ENCODE measurements around the gene GPANK1. TPM values are rescaled to one million over a fixed set of nuclear protein-coding genes. Genes with fewer than 3 reads are reported as not detected.

The GPANK1 gene
- total and polyA plus RNA-seq, 10 of the 15 experiments (the other 5 are each of a cell fraction or from before 2014, with no cell fraction given): 11.7 to 36.3 (median 17.5) TPM

GRCh38 chr6:31651602-31652191 is 13.1 kb downstream of the GPANK1 start:
- FAIRE-seq (no peak), DNase-seq (ENCODE audit: low read depth, low spot score) (no peak), ATAC-seq (peak; percentile 74)
- H3K9ac ChIP-seq (ENCODE audit: control insufficient read depth, insufficient read depth, low read length): peak overlapping the region; percentile 91
- no peaks in the 10 kb centered on the region for H3K9me3 ChIP-seq (replicated peaks; ENCODE audit: control insufficient read depth, insufficient read depth, low read length)
- H3K4me2 ChIP-seq (ENCODE audit: control insufficient read depth, insufficient read depth): peak overlapping the region; percentile 96
- intact Hi-C loops (cut with micrococcal nuclease; ENCODE audit: unreplicated experiment): loop anchor here (1.0 to 2.0 kb wide), 3 partner anchors 31 to 155 kb away; partner anchors contain the start of genes ATP6V1G2, NFKBIL1 and PRRC2A
- H3K27ac ChIP-seq (ENCODE audit: control insufficient read depth, insufficient read depth): peak overlapping the region; percentile 99
- 0% methylated on average over 29 of the region's 29 CpGs for WGBS (ENCODE audit: insufficient coverage, insufficient replicate concordance, low lambda C conversion rate, missing lambda C conversion rate)
- peak overlapping the region; percentile 91 for H3K4me3 ChIP-seq
- H3K4me1 ChIP-seq (ENCODE audit: control insufficient read depth, insufficient read depth, low read length): peaks cover 4% of the 10 kb centered on the region; the same call in 1 of the 2 replicates
- H3K27me3 ChIP-seq (replicated peaks in 1 of 2; ENCODE audit: control insufficient read depth in 2 of 2, insufficient read depth in 2 of 2, low read length in 1 of 2): no peaks in the 10 kb centered on the region
- H2AFZ ChIP-seq (ENCODE audit: control insufficient read depth, low read depth, low read length): peak overlapping the region; percentile 87
- ChIA-PET CTCF (interaction anchor here (0.7 to 3.6 kb wide), 10 partner anchors 9 to 272 kb away, joined by 3 to 19 read pairs (median 3); partner anchors contain the start of genes ATP6V1G2, C6orf47 and GPANK1), SMC1A (ENCODE audit: uncharacterized antibody, unreplicated experiment) (interaction anchor here (0.7 to 5.0 kb wide), 15 partner anchors 8 to 181 kb away, joined by 3 to 31 read pairs (median 4); partner anchors contain the start of genes C6orf47 and GPANK1), POLR2A (interaction anchor here (0.5 to 6.3 kb wide), 17 partner anchors 11 to 308 kb away, joined by 3 to 107 read pairs (median 5); partner anchors contain the start of genes C6orf47, CSNK2B, DDX39B and GPANK1), RAD21 (ENCODE audit: unreplicated experiment) (interaction anchor here (0.7 to 2.5 kb wide), 7 partner anchors 9 to 118 kb away, joined by 3 to 11 read pairs (median 6); partner anchors contain the start of genes C6orf47, GPANK1 and NCR3)
- in situ Hi-C loops (cut with MboI): no loop called here
- TSS peak; percentile 66 for BruUV-seq (replicated peaks)
- H3K79me2 ChIP-seq (ENCODE audit: control insufficient read depth, insufficient read depth, low read length): peaks cover 40% of the 10 kb centered on the region
- no peaks in the 10 kb centered on the region; the same call in 1 of the 2 replicates for H4K20me1 ChIP-seq (ENCODE audit: control insufficient read depth, insufficient read depth)
- H3K36me3 ChIP-seq (ENCODE audit: control insufficient read depth in 2 of 2, insufficient read depth in 2 of 2, low read length in 1 of 2): peaks cover 15 to 20% of the 10 kb centered on the region in 2 experiments
- TF ChIP-seq FOXK2 (IDR thresholded peaks at IDR 0.05): no peak
- TF ChIP-seq PKNOX1 (IDR thresholded peaks at IDR 0.05): peak; percentile 95
- 0 out of 4 replicates have a peak, but pooled peaks of 1 of the 2 experiments have one; percentile 34 for TF ChIP-seq EP300 (IDR thresholded peaks at IDR 0.05; ENCODE audit: borderline replicate concordance in 1 of 2, control insufficient read depth in 1 of 2, low read depth in 2 of 2, low read length in 2 of 2)
- TF ChIP-seq MXI1 (IDR thresholded peaks at IDR 0.05; ENCODE audit: low read depth, low read length): peak; percentile 36; the same call in 1 of the 2 replicates
- TF ChIP-seq, protein P1, sequence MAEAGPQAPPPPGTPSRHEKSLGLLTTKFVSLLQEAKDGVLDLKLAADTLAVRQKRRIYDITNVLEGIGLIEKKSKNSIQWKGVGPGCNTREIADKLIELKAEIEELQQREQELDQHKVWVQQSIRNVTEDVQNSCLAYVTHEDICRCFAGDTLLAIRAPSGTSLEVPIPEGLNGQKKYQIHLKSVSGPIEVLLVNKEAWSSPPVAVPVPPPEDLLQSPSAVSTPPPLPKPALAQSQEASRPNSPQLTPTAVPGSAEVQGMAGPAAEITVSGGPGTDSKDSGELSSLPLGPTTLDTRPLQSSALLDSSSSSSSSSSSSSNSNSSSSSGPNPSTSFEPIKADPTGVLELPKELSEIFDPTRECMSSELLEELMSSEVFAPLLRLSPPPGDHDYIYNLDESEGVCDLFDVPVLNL (IDR thresholded peaks at IDR 0.05; ENCODE audit: low read depth, low read length): 0 out of 2 replicates have a peak, but pooled peaks have one; percentile 33
- TF ChIP-seq SPI1 (IDR thresholded peaks at IDR 0.05; ENCODE audit: borderline replicate concordance, insufficient read depth, low read depth, low read length): no peak
- peak; percentile 29; the same call in 1 of the 2 replicates for TF ChIP-seq YY1 (IDR thresholded peaks at IDR 0.05; ENCODE audit: low read depth, low read length)
- TF ChIP-seq TCF7 (IDR thresholded peaks at IDR 0.05; ENCODE audit: borderline replicate concordance): no peak
- TF ChIP-seq SP1 (IDR thresholded peaks at IDR 0.05; ENCODE audit: low read depth, low read length): no peak
- TF ChIP-seq, protein P2, sequence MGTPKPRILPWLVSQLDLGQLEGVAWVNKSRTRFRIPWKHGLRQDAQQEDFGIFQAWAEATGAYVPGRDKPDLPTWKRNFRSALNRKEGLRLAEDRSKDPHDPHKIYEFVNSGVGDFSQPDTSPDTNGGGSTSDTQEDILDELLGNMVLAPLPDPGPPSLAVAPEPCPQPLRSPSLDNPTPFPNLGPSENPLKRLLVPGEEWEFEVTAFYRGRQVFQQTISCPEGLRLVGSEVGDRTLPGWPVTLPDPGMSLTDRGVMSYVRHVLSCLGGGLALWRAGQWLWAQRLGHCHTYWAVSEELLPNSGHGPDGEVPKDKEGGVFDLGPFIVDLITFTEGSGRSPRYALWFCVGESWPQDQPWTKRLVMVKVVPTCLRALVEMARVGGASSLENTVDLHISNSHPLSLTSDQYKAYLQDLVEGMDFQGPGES (IDR thresholded peaks at IDR 0.05): no peak
- TF ChIP-seq TAF1 (IDR thresholded peaks at IDR 0.05; ENCODE audit: borderline replicate concordance, low read depth, low read length): 0 out of 2 replicates have a peak, but pooled peaks have one; percentile 39
- TF ChIP-seq MYB (IDR thresholded peaks at IDR 0.05; ENCODE audit: borderline replicate concordance, low read depth, low read length): 0 out of 2 replicates have a peak, but pooled peaks have one; percentile 8
- TF ChIP-seq CTCF (IDR thresholded peaks at IDR 0.05 in 2 of 3, conservative IDR thresholded peaks at IDR 0.05 in 1 of 3; ENCODE audit: control insufficient read depth in 2 of 3, extremely low read depth in 1 of 3, insufficient read depth in 1 of 3, low read depth in 3 of 3, low read length in 3 of 3): no peak
- no peak for TF ChIP-seq CBX5 (IDR thresholded peaks at IDR 0.05; ENCODE audit: low read depth)
- TF ChIP-seq ZNF217 (IDR thresholded peaks at IDR 0.05): no peak
- 0 out of 2 replicates have a peak, but pooled peaks have one; percentile 4 for TF ChIP-seq IRF4 (IDR thresholded peaks at IDR 0.05; ENCODE audit: low read depth, low read length)
- TF ChIP-seq RELA (IDR thresholded peaks at IDR 0.05; ENCODE audit: borderline replicate concordance, partially characterized antibody): no peak

Measured in GM12878 (cell line).